DND-41 (cell line): Measurements from ENCODE around the gene PGAP3.

Experiments used
- ATAC-seq: fragments of 200-7000 bp; cut with Tn5 transposase; 3 replicates; pipeline ENCODE4 v1.9.1; 2021; ENCODE audit warnings: low read depth; ENCODE audit not compliant: insufficient read depth
- DNase-seq: peaks from one replicate; pipeline ENCODE4 v3.0.0-alpha.2; 2020
- H2AFZ ChIP-seq: 2 replicates; pipeline ENCODE4 v1.6.0; 2012; ENCODE audit warnings: low read depth, low read length
- H3K27ac ChIP-seq: 2 replicates; pipeline ENCODE4 v1.5.1; 2012; ENCODE audit warnings: low read length, inconsistent platforms
- H3K27me3 ChIP-seq: fragments of 200-600 bp; sonication (generic); 2 replicates; pipeline ENCODE4 v1.6.0; 2012; ENCODE audit warnings: low read length, mild to moderate bottlenecking, inconsistent platforms; ENCODE audit not compliant: insufficient read depth, poor library complexity
- H3K36me3 ChIP-seq: 2 replicates; pipeline ENCODE4 v1.5.1; 2012; ENCODE audit warnings: low read length, inconsistent platforms; ENCODE audit not compliant: insufficient read depth
- H3K4me1 ChIP-seq: 2 replicates; pipeline ENCODE4 v1.5.1; 2012; ENCODE audit warnings: mild to moderate bottlenecking, low read length; ENCODE audit not compliant: insufficient read depth
- H3K4me2 ChIP-seq: 2 replicates; pipeline ENCODE4 v1.6.0; 2012; ENCODE audit warnings: mild to moderate bottlenecking, moderate library complexity, low read length, inconsistent platforms; ENCODE audit not compliant: insufficient read depth
- H3K4me3 ChIP-seq, 2 experiments: fragments of 200-600 bp in 1 of 2; shearing (Covaris generic) in 1 of 2; 2 replicates each; pipeline ENCODE4 v1.5.1; 2012 to 2016; ENCODE audit warnings: inconsistent platforms in 2 of 2, low read length in 2 of 2, mild to moderate bottlenecking in 2 of 2, low read depth in 1 of 2, moderate library complexity in 1 of 2
- H3K79me2 ChIP-seq: 2 replicates; pipeline ENCODE4 v1.6.0; 2012; ENCODE audit warnings: low read length, inconsistent platforms; ENCODE audit not compliant: insufficient read depth
- H3K9ac ChIP-seq: 2 replicates; pipeline ENCODE4 v1.6.0; 2012; ENCODE audit warnings: low read depth, mild to moderate bottlenecking, inconsistent platforms, low read length, moderate library complexity
- H3K9me3 ChIP-seq: 2 replicates; pipeline ENCODE4 v1.5.1; 2012; ENCODE audit warnings: low read length, moderate library complexity, mild to moderate bottlenecking, inconsistent platforms; ENCODE audit not compliant: insufficient read depth, severe bottlenecking
- H4K20me1 ChIP-seq: 2 replicates; pipeline ENCODE4 v1.6.0; 2012; ENCODE audit warnings: low read length; ENCODE audit not compliant: insufficient read depth
- CTCF ChIP-seq: IDR thresholded peaks from 2 replicates; pipeline ENCODE4 v1.5.1; 2012; ENCODE audit warnings: borderline replicate concordance, low read length, moderate library complexity, mild to moderate bottlenecking; ENCODE audit not compliant: poor library complexity, severe bottlenecking; ENCODE audit errors: extremely low read depth
- EZH2 ChIP-seq: IDR thresholded peaks from 3 replicates; pipeline ENCODE4 v1.6.1; 2012; ENCODE audit warnings: borderline replicate concordance, low read depth, mild to moderate bottlenecking, moderate library complexity, low read length, inconsistent platforms; ENCODE audit not compliant: severe bottlenecking

The PGAP3 gene

DNA sequence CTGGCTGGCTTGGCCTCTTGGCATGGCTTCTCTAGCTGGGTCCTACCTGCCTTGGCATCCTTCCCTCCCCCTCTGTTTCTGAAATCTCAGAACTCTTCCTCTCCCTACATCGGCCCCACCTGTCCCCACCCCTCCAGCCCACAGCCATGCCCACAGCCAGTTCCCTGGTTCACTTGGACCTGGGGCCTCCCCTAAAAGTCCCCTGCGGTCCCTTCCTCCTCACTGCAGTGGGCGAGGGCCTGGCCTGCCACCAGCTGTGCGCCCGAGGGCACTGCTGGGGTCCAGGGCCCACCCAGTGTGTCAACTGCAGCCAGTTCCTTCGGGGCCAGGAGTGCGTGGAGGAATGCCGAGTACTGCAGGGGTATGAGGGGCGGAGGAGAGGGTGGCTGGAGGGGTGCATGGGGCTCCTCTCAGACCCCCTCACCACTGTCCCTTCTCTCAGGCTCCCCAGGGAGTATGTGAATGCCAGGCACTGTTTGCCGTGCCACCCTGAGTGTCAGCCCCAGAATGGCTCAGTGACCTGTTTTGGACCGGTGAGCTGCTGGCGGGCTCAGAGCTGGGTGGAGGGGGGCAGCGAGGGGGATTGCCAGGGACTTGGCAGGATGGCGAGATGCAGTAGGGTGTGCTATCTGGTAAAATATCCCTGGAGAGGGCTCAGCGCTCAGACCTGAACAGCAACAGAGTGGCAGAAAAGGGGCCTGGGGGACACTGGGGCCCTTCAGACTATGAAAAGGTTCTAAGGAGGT is 28.4 kb upstream of the PGAP3 start:
- no peak for TF ChIP-seq CTCF
- TF ChIP-seq EZH2, result no peak
- H4K20me1 ChIP-seq, result no peaks in the 10 kb centered on the region
- no peaks in the 10 kb centered on the region for H3K9me3 ChIP-seq
- H3K4me1 ChIP-seq, result no peaks in the 10 kb centered on the region
- H3K27ac ChIP-seq, result no peak overlapping the region
- DNase-seq (no peak), ATAC-seq (no peak)
- H3K9ac ChIP-seq, result no peak overlapping the region
- H3K27me3 ChIP-seq, result no peaks in the 10 kb centered on the region
- no peak overlapping the region for H3K4me3 ChIP-seq
- H3K4me2 ChIP-seq, result no peak overlapping the region
- no peaks in the 10 kb centered on the region for H3K36me3 ChIP-seq
- H3K79me2 ChIP-seq, result no peaks in the 10 kb centered on the region
- H2AFZ ChIP-seq, result no peak overlapping the region

- ATAC-seq, result no peak
- H3K4me3 ChIP-seq, result no peak overlapping the region
- no peak overlapping the region for H2AFZ ChIP-seq
- H3K4me1 ChIP-seq, result no peaks in the 10 kb centered on the region
- H3K79me2 ChIP-seq, result no peaks in the 10 kb centered on the region
- H3K27me3 ChIP-seq, result no peaks in the 10 kb centered on the region
- TF ChIP-seq CTCF, result no peak
- no peak for TF ChIP-seq EZH2
- no peak overlapping the region for H3K27ac ChIP-seq
- no peaks in the 10 kb centered on the region for H4K20me1 ChIP-seq
- no peak for DNase-seq
- no peak overlapping the region for H3K9ac ChIP-seq
- no peak overlapping the region for H3K4me2 ChIP-seq
- H3K36me3 ChIP-seq, result no peaks in the 10 kb centered on the region
- H3K9me3 ChIP-seq, result no peaks in the 10 kb centered on the region
Measured at GRCh38 chr17:39715375-39716072, 27.7 kb upstream of the PGAP3 start.

DNA sequence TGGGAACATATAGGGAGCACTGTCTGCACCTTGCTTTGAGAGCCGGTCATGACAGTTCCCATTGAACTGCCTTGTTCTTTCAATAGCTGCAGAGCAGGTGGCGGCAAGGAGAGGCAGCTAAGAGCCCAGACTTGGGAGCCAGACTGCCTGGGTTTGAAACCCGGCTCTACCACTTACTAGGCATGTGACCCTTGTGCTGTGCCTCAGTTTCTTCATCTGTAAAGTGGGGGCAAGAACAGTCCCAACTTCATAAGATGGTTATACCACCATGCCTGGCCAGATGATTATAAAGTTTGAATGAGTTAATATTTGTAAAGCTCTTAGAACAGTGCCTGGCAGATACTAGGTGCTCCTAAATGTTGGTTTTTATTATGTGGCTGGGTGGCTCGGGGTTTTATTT is 26.4 kb upstream of the PGAP3 start:
- no peaks in the 10 kb centered on the region for H3K36me3 ChIP-seq
- H3K4me1 ChIP-seq, result no peaks in the 10 kb centered on the region
- H3K79me2 ChIP-seq, result no peaks in the 10 kb centered on the region
- no peaks in the 10 kb centered on the region for H3K9me3 ChIP-seq
- ATAC-seq (no peak), DNase-seq (no peak)
- H4K20me1 ChIP-seq, result no peaks in the 10 kb centered on the region
- no peak overlapping the region for H3K4me2 ChIP-seq
- no peak overlapping the region for H2AFZ ChIP-seq
- TF ChIP-seq CTCF (no peak), EZH2 (no peak)
- no peak overlapping the region for H3K9ac ChIP-seq
- no peak overlapping the region for H3K27ac ChIP-seq
- no peaks in the 10 kb centered on the region for H3K27me3 ChIP-seq
- no peak overlapping the region for H3K4me3 ChIP-seq
